ENCODE results near the gene RNU6-1. TPM values are rescaled to one million over a fixed set of nuclear protein-coding genes. Genes with fewer than 3 reads are reported as not detected.
A peak's percentile ranks its signal among the peaks of the same experiment; 100 is the strongest.

Gene RNU6-1
- total RNA-seq, 2 experiments from 2014 or later, result not detected

GRCh38 chr15:67854358-67854757, 14.5 kb upstream of the RNU6-1 start:
- no peaks in the 10 kb centered on the region for H3K9me3 Mint-ChIP-seq
- H3K27ac Mint-ChIP-seq, result no peak overlapping the region
- no peak for DNase-seq
- H3K27me3 Mint-ChIP-seq (ENCODE audit: low read depth), result peaks cover 3% of the 10 kb centered on the region
- H3K36me3 Mint-ChIP-seq (ENCODE audit: low read depth), result no peaks in the 10 kb centered on the region
- CTCF ChIA-PET, result interaction anchor here (1.9 kb wide), 1 partner anchor 9 kb away, joined by 8 read pairs; no protein-coding TSS in a partner anchor
- intact Hi-C loops (cut with micrococcal nuclease), result no loop called here
- peaks cover 10% of the 10 kb centered on the region for H3K4me1 Mint-ChIP-seq (ENCODE audit: low read depth)
- no peak overlapping the region for H3K4me3 Mint-ChIP-seq

- no peak overlapping the region for H3K4me3 Mint-ChIP-seq
- intact Hi-C loops (cut with micrococcal nuclease), result no loop called here
- H3K9me3 Mint-ChIP-seq, result no peaks in the 10 kb centered on the region
- no peak overlapping the region for H3K27ac Mint-ChIP-seq
- H3K27me3 Mint-ChIP-seq (ENCODE audit: low read depth), result peaks cover 5% of the 10 kb centered on the region
- H3K4me1 Mint-ChIP-seq (ENCODE audit: low read depth), result peaks cover 10% of the 10 kb centered on the region
- DNase-seq, result no peak
- CTCF ChIA-PET, result interaction anchor here (1.9 kb wide), 1 partner anchor 10 kb away, joined by 8 read pairs; no protein-coding TSS in a partner anchor
- H3K36me3 Mint-ChIP-seq (ENCODE audit: low read depth), result no peaks in the 10 kb centered on the region
Observed at GRCh38 chr15:67853454-67853853, 13.6 kb upstream of the RNU6-1 start.

- CTCF ChIA-PET, result no interaction called here
- no peaks in the 10 kb centered on the region for H3K36me3 Mint-ChIP-seq (ENCODE audit: low read depth)
Observed at GRCh38 chr15:67852418-67852817, 12.6 kb upstream of the RNU6-1 start.

GRCh38 chr15:67850994-67851571, 11.2 kb upstream of the RNU6-1 start:
- no peak overlapping the region for H3K4me3 Mint-ChIP-seq
- no peaks in the 10 kb centered on the region for H3K36me3 Mint-ChIP-seq (ENCODE audit: low read depth)
- CTCF ChIA-PET, result no interaction called here
- no peak for DNase-seq
- peaks cover 8% of the 10 kb centered on the region for H3K4me1 Mint-ChIP-seq (ENCODE audit: low read depth)
- intact Hi-C loops (cut with micrococcal nuclease), result no loop called here
- no peak overlapping the region for H3K27ac Mint-ChIP-seq
- H3K9me3 Mint-ChIP-seq, result no peaks in the 10 kb centered on the region
- H3K27me3 Mint-ChIP-seq (ENCODE audit: low read depth), result peaks cover 5% of the 10 kb centered on the region

More at GRCh38 chr15:67852418-67852817, 12.6 kb upstream of the RNU6-1 start:
- DNase-seq, result no peak
- intact Hi-C loops (cut with micrococcal nuclease), result no loop called here
- Mint-ChIP-seq H3K27me3 (ENCODE audit: low read depth) (peaks cover 5% of the 10 kb centered on the region), H3K27ac (no peak overlapping the region), H3K9me3 (no peaks in the 10 kb centered on the region), H3K4me3 (no peak overlapping the region), H3K4me1 (ENCODE audit: low read depth) (peaks cover 10% of the 10 kb centered on the region)

- CTCF ChIA-PET, result no interaction called here
- H3K36me3 Mint-ChIP-seq (ENCODE audit: low read depth), result no peaks in the 10 kb centered on the region
- no peak overlapping the region for H3K27ac Mint-ChIP-seq
- intact Hi-C loops (cut with micrococcal nuclease), result no loop called here
- no peak overlapping the region for H3K4me3 Mint-ChIP-seq
- no peak for DNase-seq
- no peaks in the 10 kb centered on the region for H3K9me3 Mint-ChIP-seq
- H3K4me1 Mint-ChIP-seq (ENCODE audit: low read depth), result peaks cover 4% of the 10 kb centered on the region
- peaks cover 5% of the 10 kb centered on the region for H3K27me3 Mint-ChIP-seq (ENCODE audit: low read depth)
Observed at GRCh38 chr15:67850336-67850735, 10.5 kb upstream of the RNU6-1 start.

- Mint-ChIP-seq H3K36me3 (ENCODE audit: low read depth) (no peaks in the 10 kb centered on the region), H3K4me1 (ENCODE audit: low read depth) (peaks cover 4% of the 10 kb centered on the region), H3K27ac (no peak overlapping the region), H3K27me3 (ENCODE audit: low read depth) (peaks cover 5% of the 10 kb centered on the region), H3K9me3 (no peaks in the 10 kb centered on the region), H3K4me3 (no peak overlapping the region)
- CTCF ChIA-PET, result no interaction called here
- no peak for DNase-seq
- intact Hi-C loops (cut with micrococcal nuclease), result no loop called here
Observed at GRCh38 chr15:67849538-67849937, 9.7 kb upstream of the RNU6-1 start.

- H3K4me1 Mint-ChIP-seq (ENCODE audit: low read depth), result peaks cover 6% of the 10 kb centered on the region
- CTCF ChIA-PET, result interaction anchor here (1.2 kb wide), 1 partner anchor 17 kb away, joined by 3 read pairs; no protein-coding TSS in a partner anchor
- no peak overlapping the region for H3K27ac Mint-ChIP-seq
- intact Hi-C loops (cut with micrococcal nuclease), result no loop called here
- H3K4me3 Mint-ChIP-seq, result no peak overlapping the region
- no peaks in the 10 kb centered on the region for H3K36me3 Mint-ChIP-seq (ENCODE audit: low read depth)
- H3K9me3 Mint-ChIP-seq, result no peaks in the 10 kb centered on the region
- no peak for DNase-seq
- peaks cover 2% of the 10 kb centered on the region for H3K27me3 Mint-ChIP-seq (ENCODE audit: low read depth)
Observed at GRCh38 chr15:67845974-67846373, 6.1 kb upstream of the RNU6-1 start.

- H3K9me3 Mint-ChIP-seq, result no peaks in the 10 kb centered on the region
- no peak overlapping the region for H3K27ac Mint-ChIP-seq
- peaks cover 4% of the 10 kb centered on the region for H3K36me3 Mint-ChIP-seq (ENCODE audit: low read depth)
- intact Hi-C loops (cut with micrococcal nuclease), result loop anchor here (5.0 kb wide), 1 partner anchor 209 kb away; the partner anchor contains the start of gene PIAS1
- H3K4me1 Mint-ChIP-seq (ENCODE audit: low read depth), result peaks cover 12% of the 10 kb centered on the region
- DNase-seq, result no peak
- no peak overlapping the region for H3K4me3 Mint-ChIP-seq
- CTCF ChIA-PET, result interaction anchor here (1.0 kb wide), 1 partner anchor 386 kb away, joined by 3 read pairs; no protein-coding TSS in a partner anchor
- peaks cover 5% of the 10 kb centered on the region for H3K27me3 Mint-ChIP-seq (ENCODE audit: low read depth)
Observed at GRCh38 chr15:67843571-67844387, 3.9 kb upstream of the RNU6-1 start.

GRCh38 chr15:67843092-67843501, 3.3 kb upstream of the RNU6-1 start:
- H3K9me3 Mint-ChIP-seq, result no peaks in the 10 kb centered on the region
- H3K27me3 Mint-ChIP-seq (ENCODE audit: low read depth), result peaks cover 4% of the 10 kb centered on the region
- intact Hi-C loops (cut with micrococcal nuclease), result loop anchor here (5.0 kb wide), 1 partner anchor 209 kb away; the partner anchor contains the start of gene PIAS1
- no peak overlapping the region for H3K4me3 Mint-ChIP-seq
- H3K36me3 Mint-ChIP-seq (ENCODE audit: low read depth), result peaks cover 4% of the 10 kb centered on the region
- CTCF ChIA-PET, result no interaction called here
- no peak overlapping the region for H3K27ac Mint-ChIP-seq
- DNase-seq, result no peak
- peaks cover 14% of the 10 kb centered on the region for H3K4me1 Mint-ChIP-seq (ENCODE audit: low read depth)

- H3K4me1 Mint-ChIP-seq (ENCODE audit: low read depth), result peaks cover 15% of the 10 kb centered on the region
- H3K4me3 Mint-ChIP-seq, result peak overlapping the region; percentile 89
- no peak overlapping the region for H3K27ac Mint-ChIP-seq
- H3K9me3 Mint-ChIP-seq, result no peaks in the 10 kb centered on the region
- DNase-seq, result no peak
- peaks cover 5% of the 10 kb centered on the region for H3K27me3 Mint-ChIP-seq (ENCODE audit: low read depth)
- CTCF ChIA-PET, result interaction anchor here (0.7 to 1.5 kb wide), 6 partner anchors 22 to 415 kb away, joined by 3 to 4 read pairs (median 4); no protein-coding TSS in a partner anchor
- H3K36me3 Mint-ChIP-seq (ENCODE audit: low read depth), result peaks cover 4% of the 10 kb centered on the region
- intact Hi-C loops (cut with micrococcal nuclease), result loop anchor here (2.0 to 5.0 kb wide), 2 partner anchors 211 to 535 kb away; partner anchors contain the start of gene PIAS1
Observed at GRCh38 chr15:67841513-67841762, 1.6 kb upstream of the RNU6-1 start.

- Mint-ChIP-seq H3K36me3 (ENCODE audit: low read depth) (peaks cover 4% of the 10 kb centered on the region), H3K27ac (peak overlapping the region; percentile 93), H3K4me3 (peak overlapping the region; percentile 89), H3K4me1 (ENCODE audit: low read depth) (peaks cover 19% of the 10 kb centered on the region), H3K9me3 (no peaks in the 10 kb centered on the region), H3K27me3 (ENCODE audit: low read depth) (peaks cover 9% of the 10 kb centered on the region)
- CTCF ChIA-PET, result interaction anchor here (0.7 to 1.5 kb wide), 5 partner anchors 22 to 414 kb away, joined by 3 to 4 read pairs (median 3); no protein-coding TSS in a partner anchor
- DNase-seq, result peak; percentile 37
- intact Hi-C loops (cut with micrococcal nuclease), result loop anchor here (1.0 to 5.0 kb wide), 6 partner anchors 14 to 534 kb away; partner anchors contain the start of genes C15orf61 and PIAS1
Observed at GRCh38 chr15:67840749-67841512, 1.1 kb upstream of the RNU6-1 start.

GRCh38 chr15:67839499-67839928, 331 bp downstream of the RNU6-1 start:
- CTCF ChIA-PET, result interaction anchor here (0.6 to 1.2 kb wide), 2 partner anchors 316 to 382 kb away, joined by 3 to 4 read pairs; no protein-coding TSS in a partner anchor
- H3K4me1 Mint-ChIP-seq (ENCODE audit: low read depth), result peaks cover 30% of the 10 kb centered on the region
- H3K9me3 Mint-ChIP-seq, result no peaks in the 10 kb centered on the region
- peaks cover 21% of the 10 kb centered on the region for H3K27me3 Mint-ChIP-seq (ENCODE audit: low read depth)
- H3K36me3 Mint-ChIP-seq (ENCODE audit: low read depth), result peaks cover 4% of the 10 kb centered on the region
- peak overlapping the region; percentile 93 for H3K27ac Mint-ChIP-seq
- intact Hi-C loops (cut with micrococcal nuclease), result loop anchor here (1.0 to 5.0 kb wide), 3 partner anchors 77 to 772 kb away; partner anchors contain the start of gene SMAD3
- peak overlapping the region; percentile 89 for H3K4me3 Mint-ChIP-seq
- DNase-seq, result peak; percentile 36

Measured in activated naive CD4-positive, alpha-beta T cell treated with anti-CD3 and anti-CD28 coated beads for 36 hours (primary cell).